Activated CD4-positive, alpha-beta T cell treated with anti-CD3 and anti-CD28 coated beads, Interleukin-2, Interleukin-6, amounts not matched to agents 100 ng/mL and 50 ng/mL, durations not matched to agents 16 hours and 8 hours (primary cell): ENCODE results near the gene NFKBIA.
"Not testable (repeated sequence)": the region's sequence is repeated elsewhere in the genome, so short reads cannot be mapped to it uniquely, and the experiment has no call there.

Source experiments
- DNase-seq: peaks from one replicate; pipeline ENCODE4 v3.0.0-alpha.2; 2020

Gene NFKBIA

DNA sequence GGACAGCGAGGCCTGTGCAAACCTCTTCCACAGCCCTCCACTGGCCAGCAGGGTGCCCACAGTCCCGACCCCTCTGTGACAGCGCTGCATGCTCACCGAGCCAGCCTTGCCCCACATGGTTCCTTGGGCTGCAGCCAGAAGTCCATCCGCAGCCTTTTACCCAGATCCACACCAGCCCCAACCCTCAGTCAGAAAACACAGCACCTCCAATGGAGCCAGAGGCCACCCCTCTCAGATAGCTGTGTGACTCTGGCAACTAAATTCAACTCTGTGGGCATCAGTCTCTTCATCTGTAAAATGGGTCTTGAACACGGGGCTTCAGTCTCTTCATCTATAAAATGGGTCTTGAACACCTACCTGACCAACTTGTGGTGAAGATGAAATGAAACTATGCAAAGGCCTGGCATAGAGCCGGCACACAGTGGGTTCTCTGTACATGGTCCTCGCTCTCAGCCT is 38.0 kb downstream of the NFKBIA start:
- no peak for DNase-seq

DNA sequence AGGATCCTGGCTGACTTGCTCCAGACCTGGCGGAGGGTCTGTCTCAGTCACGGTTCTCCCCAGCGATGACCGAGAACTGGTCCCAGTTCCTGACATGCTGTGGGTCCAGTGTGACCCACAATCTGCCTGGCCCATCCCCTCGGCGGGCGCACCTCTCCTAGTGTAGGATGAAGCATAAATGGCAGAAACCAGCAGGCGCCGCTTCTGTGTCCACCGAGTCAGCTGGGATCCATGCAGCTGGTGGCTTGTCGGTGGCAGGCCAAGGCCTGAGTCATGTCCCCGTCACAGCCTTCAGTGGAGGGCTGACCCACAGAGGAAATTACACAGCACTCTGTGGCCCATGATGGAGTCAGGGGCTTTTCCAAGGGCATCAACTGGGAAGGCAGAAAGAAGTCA is 38.5 kb downstream of the NFKBIA start:
- DNase-seq = peak; percentile 43

DNA sequence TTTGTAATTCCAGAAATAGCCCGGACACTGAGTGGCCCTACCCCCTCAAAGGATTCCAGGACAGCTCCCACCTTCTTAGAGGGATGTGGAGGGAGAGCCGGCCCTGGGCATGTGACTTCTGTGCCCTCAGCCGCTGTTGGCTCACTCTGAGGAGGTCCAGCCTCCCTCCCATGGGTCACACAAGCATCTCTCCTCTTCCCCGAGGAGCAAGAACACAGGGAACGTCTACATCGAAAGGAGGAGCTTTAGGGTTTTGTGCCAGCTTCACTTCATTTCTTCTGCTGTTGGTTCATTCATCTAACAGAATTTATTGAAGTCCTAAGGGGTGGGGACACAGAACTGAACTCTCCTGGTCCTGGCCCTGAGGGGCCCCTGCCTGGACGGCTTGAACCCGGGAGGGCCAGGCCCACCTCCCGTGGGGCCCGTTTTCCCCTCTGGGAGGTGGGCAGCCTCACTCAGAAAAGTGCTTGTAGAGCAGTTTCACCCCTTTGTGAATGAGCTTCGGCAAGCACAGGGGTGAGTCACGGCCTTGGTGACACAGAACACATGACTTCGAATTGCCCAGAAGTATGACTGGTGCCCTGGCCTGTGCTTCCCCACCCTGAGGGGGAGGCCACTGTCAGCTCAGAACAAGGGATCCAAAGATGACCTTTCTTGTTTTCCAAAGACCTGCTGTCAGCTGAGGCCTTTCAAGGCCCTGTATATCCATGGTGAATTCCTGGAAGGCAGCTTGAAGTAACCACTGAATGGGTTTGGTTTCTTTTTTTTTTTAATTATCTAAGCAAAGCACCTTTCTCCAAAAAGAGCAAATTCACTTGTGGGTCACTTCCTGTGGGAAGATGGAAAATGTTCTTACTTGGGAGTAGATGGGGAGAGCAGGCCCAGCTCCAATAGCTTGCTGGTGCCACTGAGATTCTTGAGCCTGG is 39.2 kb downstream of the NFKBIA start:
- DNase-seq = peak; percentile 86

- no peak for DNase-seq
These were observed 41.6 kb downstream of the NFKBIA start for GRCh38 chr14:35362911-35363374.

DNA sequence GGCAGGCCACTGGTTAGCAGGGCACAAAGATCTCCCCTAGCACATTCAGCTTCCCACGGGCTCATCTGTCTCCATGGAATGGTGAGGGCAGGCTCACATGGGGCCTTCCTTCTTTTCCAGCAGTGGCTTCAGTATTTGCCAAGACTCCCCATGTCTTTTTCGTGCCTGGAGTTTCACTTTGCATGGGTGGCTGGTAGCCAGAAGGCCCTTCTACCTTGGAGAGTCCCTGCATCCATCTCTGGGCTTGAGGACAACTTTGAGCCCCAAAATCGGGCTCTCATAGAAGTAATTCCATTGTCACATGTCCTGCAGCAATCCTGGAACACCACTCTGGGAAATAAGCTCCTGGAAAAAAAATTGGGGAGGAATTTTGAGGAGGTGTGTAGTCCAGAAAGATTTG is 42.1 kb downstream of the NFKBIA start:
- no peak for DNase-seq

DNA sequence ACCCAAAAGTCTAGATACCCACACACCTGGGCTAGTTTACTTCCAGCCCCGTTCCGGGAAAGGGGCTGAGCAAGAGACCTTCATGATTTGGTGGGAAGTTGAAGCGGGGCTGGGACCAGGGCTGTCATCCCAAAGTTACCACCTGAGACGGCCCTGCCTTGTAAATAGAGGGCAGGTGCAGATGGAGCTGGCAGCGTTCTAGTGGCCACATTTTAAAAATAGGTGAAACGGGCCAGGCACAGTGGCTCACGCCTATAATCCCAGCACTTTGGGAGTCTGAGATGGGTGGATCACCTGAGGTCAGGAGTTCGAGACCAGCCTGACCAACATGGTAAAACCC is 43.4 kb downstream of the NFKBIA start:
- no peak for DNase-seq

GRCh38 chr14:35359655-35360054 is 44.9 kb downstream of the NFKBIA start:
- DNase-seq = not testable (repeated sequence)

- DNase-seq = peak; percentile 33
These were observed 48.3 kb downstream of the NFKBIA start for GRCh38 chr14:35355981-35356841.

GRCh38 chr14:35355235-35355634 is 49.3 kb downstream of the NFKBIA start:
- DNase-seq = not testable (repeated sequence)

GRCh38 chr14:35353409-35354172 is 51.0 kb downstream of the NFKBIA start:
- DNase-seq = no peak

- DNase-seq = no peak
These were observed 52.0 kb downstream of the NFKBIA start for GRCh38 chr14:35352274-35353233.

- no peak for DNase-seq
These were observed 52.7 kb downstream of the NFKBIA start for GRCh38 chr14:35351897-35352273.
